SK-N-MC (cell line): ENCODE measurements around the gene CD81.
"Not testable (repeated sequence)": the region's sequence is repeated elsewhere in the genome, so short reads cannot be mapped to it uniquely, and the experiment has no call there.

ENCODE experiments used
- DNase-seq: peaks from one replicate; pipeline ENCODE4 v3.0.0-alpha.2; 2011; ENCODE audit warnings: low read depth, low spot score
- H3K27ac ChIP-seq: fragments of 200-600 bp; sonication (generic); 2 replicates; pipeline ENCODE4 v1.5.1; 2016; ENCODE audit warnings: mixed run types
- H3K36me3 ChIP-seq: fragments of 200-600 bp; sonication (generic); 2 replicates; pipeline ENCODE4 v1.6.1; 2017; ENCODE audit warnings: antibody characterized with exemption, low read length, mixed read lengths; ENCODE audit not compliant: insufficient read depth
- H3K4me3 ChIP-seq: fragments of 200-600 bp; sonication (generic); 2 replicates; pipeline ENCODE4 v1.5.1; 2016
- H3K9ac ChIP-seq: fragments of 200-600 bp; sonication (generic); 2 replicates; pipeline ENCODE4 v1.8.0; 2017; ENCODE audit warnings: mixed run types, mixed read lengths; ENCODE audit not compliant: insufficient read length
- H3K9me3 ChIP-seq: fragments of 200-600 bp; sonication (generic); 2 replicates; pipeline ENCODE4 v1.6.1; 2017; ENCODE audit warnings: low read depth, mild to moderate bottlenecking, antibody characterized with exemption, low read length, moderate library complexity, mixed read lengths
- EZH2 ChIP-seq: fragments of 200-600 bp; sonication (generic); IDR thresholded peaks from one replicate; pipeline ENCODE4 v1.6.1; 2017; ENCODE audit warnings: antibody characterized with exemption
- FOXP2 ChIP-seq: optimal IDR thresholded peaks from 2 replicates; pipeline ENCODE3; 2011; ENCODE audit warnings: mild to moderate bottlenecking, moderate library complexity; ENCODE audit not compliant: insufficient read depth; ENCODE audit errors: extremely low read length, control extremely low read depth
- POLR2AphosphoS5 ChIP-seq: IDR thresholded peaks from 2 replicates; pipeline ENCODE4 v1.6.1; 2012; ENCODE audit warnings: mild to moderate bottlenecking, low read depth, low read length, borderline replicate concordance

The CD81 gene, protein sequence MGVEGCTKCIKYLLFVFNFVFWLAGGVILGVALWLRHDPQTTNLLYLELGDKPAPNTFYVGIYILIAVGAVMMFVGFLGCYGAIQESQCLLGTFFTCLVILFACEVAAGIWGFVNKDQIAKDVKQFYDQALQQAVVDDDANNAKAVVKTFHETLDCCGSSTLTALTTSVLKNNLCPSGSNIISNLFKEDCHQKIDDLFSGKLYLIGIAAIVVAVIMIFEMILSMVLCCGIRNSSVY

DNA sequence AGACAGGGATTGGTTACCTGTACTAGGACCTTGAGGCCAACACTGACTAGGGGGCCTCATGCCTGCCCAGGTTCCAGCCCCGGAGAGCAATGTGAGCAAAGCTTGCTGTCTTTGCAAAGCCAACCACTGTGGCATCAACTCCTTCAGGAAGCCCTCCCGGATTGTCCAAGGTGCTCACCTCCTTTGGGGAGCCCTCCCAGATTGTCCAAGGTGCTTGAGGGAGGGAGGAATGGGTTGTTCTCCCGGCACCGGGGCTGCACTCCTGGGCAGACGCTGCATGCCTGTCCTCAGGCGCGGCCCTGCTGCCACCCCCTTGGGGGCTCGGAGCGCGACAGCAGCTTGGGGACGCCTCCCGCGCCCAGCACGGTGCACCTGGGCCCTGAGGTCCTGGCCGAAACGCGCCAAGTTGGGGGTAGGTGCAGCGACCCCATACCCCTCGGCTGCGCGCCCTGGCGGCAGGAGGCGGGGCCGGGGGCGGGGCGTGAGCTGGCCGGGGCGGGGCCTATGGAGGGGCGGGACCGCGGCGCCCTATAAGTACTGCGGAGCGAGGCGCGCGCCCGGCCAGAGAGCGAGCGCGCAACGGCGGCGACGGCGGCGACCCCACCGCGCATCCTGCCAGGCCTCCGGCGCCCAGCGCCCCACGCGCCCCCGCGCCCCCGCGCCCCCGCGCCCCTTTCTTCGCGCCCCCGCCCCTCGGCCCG lies at the start of gene CD81:
Gene CD81 (plus strand): TSS at position 560 of the 701 bp plus-strand sequence. CDS start 240 bp downstream, outside the sequence.
- Histone ChIP-seq H3K36me3 (no peaks in the 10 kb centered on the region), H3K9ac (peak within 1 kb of the TSS; percentile 96), H3K4me3 (peak within 1 kb of the TSS; percentile 94), H3K27ac (peak within 1 kb of the TSS; percentile 36; the same call in 1 of the 2 replicates), H3K9me3 (no peaks in the 10 kb centered on the region)
- TF ChIP-seq FOXP2: no peak
- TF ChIP-seq POLR2AphosphoS5: 0 out of 2 replicates have a peak, but pooled peaks have one; percentile 30
- DNase-seq: no peak

DNA sequence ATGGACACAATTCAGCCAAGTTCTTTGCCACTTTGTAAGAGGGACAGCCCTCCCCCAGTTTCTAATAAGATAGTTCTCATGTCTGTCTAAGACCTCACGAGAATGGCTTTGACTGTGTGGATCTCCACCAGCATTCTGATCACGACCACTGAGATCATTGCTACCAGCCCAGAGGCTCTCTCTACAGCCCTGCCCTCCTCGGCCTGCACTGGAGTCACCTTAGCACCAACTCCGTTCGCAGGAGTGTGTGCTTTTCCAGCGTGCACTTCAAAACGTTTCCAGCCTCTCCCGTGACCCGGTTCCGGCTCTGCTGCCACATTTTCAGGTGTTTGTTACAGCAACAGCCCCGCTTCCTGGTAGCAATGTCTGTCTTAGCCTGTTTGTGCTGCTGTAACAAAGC lies 49.1 kb upstream of the CD81 start:
- no peaks in the 10 kb centered on the region for H3K36me3 ChIP-seq
- H3K9me3 ChIP-seq: no peaks in the 10 kb centered on the region
- DNase-seq: no peak
- no peak overlapping the region for H3K4me3 ChIP-seq
- no peak overlapping the region for H3K9ac ChIP-seq
- no peak for TF ChIP-seq FOXP2
- TF ChIP-seq POLR2AphosphoS5: no peak
- TF ChIP-seq EZH2: no peak
- no peak overlapping the region for H3K27ac ChIP-seq

DNA sequence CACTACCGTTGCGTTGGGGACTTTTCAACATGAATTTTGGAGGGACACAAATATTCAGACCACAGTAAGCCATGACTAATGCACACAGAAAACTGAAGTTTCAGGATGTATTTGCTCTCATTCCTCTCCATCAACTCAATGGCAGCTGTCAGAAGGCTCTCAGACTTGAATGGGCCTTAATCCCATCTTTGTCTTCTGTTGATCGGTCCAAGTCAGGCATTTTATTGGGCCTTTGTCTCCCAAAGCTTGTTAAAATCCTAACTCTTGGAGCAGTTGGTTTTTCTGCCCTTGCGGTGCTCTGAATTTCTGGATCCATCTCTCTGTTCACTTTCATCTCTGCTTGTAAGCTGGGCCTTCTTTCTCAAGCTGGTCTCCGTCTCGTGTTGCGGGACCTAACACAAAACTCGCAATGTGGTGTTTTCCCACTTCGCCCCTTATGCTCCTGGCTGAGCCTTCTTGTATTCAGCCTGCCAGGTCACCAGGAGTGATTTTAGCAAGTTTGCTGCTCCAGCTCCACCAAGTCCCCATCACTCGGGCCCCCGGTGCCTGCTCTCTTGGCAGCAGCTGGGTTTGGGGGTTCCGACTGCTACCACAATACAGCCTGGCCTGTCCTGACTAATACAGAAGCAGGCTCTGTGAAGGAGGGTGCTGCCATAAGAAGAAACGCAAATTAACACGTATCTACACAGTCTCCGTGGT lies 48.3 kb upstream of the CD81 start:
- H3K4me3 ChIP-seq: no peak overlapping the region

DNA sequence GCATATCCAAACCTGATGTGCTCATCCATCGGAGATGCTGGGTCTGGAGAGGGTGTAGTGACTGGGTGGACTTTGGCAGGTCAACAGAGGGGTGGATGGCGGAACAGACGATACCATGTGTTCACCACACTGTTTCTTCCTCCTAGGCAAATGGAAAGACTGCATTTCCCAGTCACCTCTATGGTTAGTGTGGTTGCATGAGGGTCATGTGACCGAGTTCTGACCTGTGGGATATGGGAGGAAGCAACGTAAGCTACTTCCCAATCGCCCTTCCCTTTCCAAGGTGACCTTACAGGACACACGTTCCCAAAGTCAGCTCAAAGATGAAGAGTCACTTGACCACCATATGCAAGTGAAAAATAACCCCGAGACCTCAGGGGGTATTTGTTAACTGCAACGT lies 47.6 kb upstream of the CD81 start:
- TF ChIP-seq EZH2 (no peak), FOXP2 (no peak), POLR2AphosphoS5 (no peak)

More for the DNA sequence above, 48.3 kb upstream of the CD81 start:
- Histone ChIP-seq H3K9me3 (no peaks in the 10 kb centered on the region), H3K9ac (no peak overlapping the region), H3K36me3 (no peaks in the 10 kb centered on the region), H3K27ac (no peak overlapping the region)
- no peak for DNase-seq
- TF ChIP-seq EZH2 (no peak), POLR2AphosphoS5 (no peak), FOXP2 (no peak)

DNA sequence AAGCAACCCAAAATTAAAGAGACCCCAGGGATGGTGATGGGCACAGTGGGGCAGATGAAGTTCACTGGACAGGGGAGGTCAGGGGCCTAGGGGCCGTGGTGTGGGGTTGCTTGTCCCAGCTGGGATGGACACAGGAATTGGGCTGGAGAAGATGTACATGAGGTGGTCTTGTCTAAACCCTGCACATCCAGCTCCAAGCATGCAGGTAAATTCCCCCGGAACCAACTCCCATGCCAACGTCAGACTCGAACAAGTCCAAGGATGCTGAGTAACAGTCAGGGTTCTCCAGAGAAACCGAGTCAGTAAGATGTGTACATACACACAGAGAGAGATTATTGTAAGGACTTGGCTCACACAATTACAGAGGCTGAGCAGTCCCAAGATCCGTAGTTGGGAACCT lies 46.4 kb upstream of the CD81 start:
- H3K9me3 ChIP-seq: no peaks in the 10 kb centered on the region
- H3K36me3 ChIP-seq: no peaks in the 10 kb centered on the region
- no peak overlapping the region for H3K4me3 ChIP-seq
- no peak overlapping the region for H3K9ac ChIP-seq
- TF ChIP-seq FOXP2: no peak
- TF ChIP-seq EZH2: no peak
- no peak for TF ChIP-seq POLR2AphosphoS5
- no peak for DNase-seq
- H3K27ac ChIP-seq: no peak overlapping the region

More for the DNA sequence above, 47.6 kb upstream of the CD81 start:
- no peaks in the 10 kb centered on the region for H3K9me3 ChIP-seq
- H3K36me3 ChIP-seq: no peaks in the 10 kb centered on the region
- no peak overlapping the region for H3K9ac ChIP-seq
- no peak overlapping the region for H3K27ac ChIP-seq
- no peak overlapping the region for H3K4me3 ChIP-seq
- DNase-seq: no peak

DNA sequence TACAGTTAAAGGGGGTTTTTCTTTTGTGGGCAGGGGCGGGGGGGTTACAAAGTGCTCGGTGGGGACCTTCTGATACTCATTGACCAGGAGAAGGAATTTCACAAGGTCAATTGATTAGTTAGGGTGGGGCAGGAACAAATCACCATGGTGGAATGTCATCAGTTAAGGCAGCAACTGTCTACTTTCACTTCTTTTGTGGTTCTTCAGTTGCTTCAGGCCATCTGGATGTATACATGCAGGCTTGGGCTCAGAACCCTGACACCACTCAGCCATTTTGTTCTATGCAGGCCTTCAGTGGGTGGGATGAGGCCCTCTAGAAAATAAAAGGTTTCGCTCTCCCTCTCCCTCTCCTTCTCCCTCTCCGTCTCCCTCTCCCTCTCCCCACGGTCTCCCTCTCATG lies 45.7 kb upstream of the CD81 start:
- Histone ChIP-seq H3K36me3 (no peaks in the 10 kb centered on the region), H3K9me3 (no peaks in the 10 kb centered on the region), H3K4me3 (no peak overlapping the region), H3K9ac (no peak overlapping the region), H3K27ac (no peak overlapping the region)
- DNase-seq: no peak
- TF ChIP-seq EZH2: no peak
- TF ChIP-seq POLR2AphosphoS5: no peak
- no peak for TF ChIP-seq FOXP2

DNA sequence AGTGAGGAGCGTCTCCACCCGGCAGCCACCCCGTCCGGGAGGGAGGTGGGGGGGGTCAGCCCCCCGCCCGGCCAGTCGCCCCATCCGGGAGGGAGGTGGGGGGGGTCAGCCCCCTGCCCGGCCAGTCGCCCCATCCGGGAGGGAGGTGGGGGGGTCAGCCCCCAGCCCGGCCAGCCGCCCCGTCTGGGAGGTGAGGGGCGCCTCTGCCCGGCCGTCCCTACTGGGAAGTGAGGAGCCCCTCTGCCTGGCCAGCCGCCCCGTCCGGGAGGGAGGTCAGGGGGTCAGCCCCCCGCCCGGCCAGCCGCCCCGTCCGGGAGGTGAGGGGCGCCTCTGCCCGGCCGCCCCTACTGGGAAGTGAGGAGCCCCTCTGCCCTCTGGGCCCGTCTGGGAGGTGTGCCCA lies 44.5 kb upstream of the CD81 start:
- not testable (repeated sequence) for H3K27ac ChIP-seq, H3K9me3 ChIP-seq, H3K36me3 ChIP-seq, DNase-seq, H3K4me3 ChIP-seq, H3K9ac ChIP-seq

DNA sequence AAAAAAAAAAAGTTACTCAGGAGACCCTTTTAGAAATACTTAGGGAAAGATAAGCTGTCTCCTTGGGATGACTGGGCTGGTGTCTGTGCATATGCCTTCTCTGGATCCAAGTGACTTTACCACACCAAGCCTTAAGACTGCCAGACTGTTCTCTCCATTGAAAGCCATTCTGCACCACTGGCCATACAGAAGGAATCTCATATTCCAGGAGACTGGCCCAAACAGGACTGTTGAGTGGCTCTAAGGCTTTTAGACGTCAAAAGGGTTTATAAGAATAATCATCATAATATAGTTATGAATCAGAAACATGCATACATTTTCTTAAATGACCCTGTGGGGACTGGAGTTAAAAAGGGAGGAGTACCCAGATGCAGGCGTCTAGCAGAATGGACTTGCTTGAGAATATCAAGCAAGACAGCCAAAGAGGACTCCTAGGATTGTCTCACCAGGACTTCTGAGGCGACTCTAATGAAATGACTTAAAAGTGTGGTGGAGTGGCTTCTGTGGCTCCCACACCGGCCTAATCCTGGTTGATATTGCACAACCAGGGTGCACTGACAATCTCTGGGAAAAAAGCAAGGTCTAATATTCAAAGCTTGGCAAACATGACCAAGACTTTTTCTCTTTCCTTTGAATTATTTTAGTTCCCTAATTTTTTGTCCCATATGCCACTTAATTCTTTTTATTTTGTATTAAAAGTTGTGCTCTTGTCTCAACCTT lies 43.5 kb upstream of the CD81 start:
- not testable (repeated sequence) for H3K27ac ChIP-seq, H3K4me3 ChIP-seq, H3K36me3 ChIP-seq, DNase-seq, H3K9ac ChIP-seq, H3K9me3 ChIP-seq

DNA sequence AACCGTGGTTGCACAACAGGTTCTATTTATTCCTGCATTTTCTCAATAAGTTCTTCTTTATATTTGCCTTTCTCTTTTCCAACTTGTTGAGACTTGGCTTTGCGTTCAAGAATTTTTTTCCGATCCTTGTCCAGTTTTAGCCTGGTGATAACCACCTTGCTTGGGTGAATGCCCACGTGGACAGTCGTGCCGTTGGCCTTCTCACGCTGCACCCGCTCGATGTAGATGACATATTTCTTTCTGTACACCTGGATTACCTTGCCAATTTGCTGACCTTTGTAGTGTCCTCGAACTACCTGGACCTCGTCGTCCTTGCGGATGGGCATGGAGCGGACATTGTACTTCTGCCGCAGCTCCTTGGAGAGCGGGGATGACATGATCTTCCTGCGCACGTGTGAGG lies 41.8 kb upstream of the CD81 start:
- not testable (repeated sequence) for H3K36me3 ChIP-seq, DNase-seq, H3K9ac ChIP-seq, H3K27ac ChIP-seq, H3K9me3 ChIP-seq, H3K4me3 ChIP-seq

DNA sequence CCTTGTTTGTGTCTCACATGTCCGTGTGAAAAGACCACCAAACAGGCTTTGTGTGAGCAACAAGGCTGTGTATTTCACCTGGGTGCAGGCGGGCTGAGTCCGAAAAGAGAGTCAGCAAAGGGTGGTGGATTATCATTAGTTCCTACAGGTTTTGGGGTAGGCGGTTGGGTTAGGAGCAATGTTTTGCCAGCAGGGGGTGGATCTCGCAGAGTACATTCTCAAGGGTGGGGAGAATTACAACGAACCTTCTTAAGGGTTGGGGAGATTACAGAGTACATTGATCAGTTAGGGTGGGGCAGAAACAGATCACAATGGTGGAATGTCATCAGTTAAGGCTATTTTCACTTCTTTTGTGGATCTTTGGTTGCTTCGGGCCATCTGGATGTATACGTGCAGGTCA lies 38.4 kb upstream of the CD81 start:
- not testable (repeated sequence) for H3K4me3 ChIP-seq, H3K9me3 ChIP-seq, DNase-seq, H3K27ac ChIP-seq, H3K9ac ChIP-seq, H3K36me3 ChIP-seq
